Kidney (tissue), 14 donors: Measurements from ENCODE around the gene DHRS2. TPM values are rescaled to one million over a fixed set of nuclear protein-coding genes. Genes with fewer than 3 reads are reported as not detected.

ENCODE experiments used
- DNase-seq, 5 donors: peaks; one replicate each; pipeline ENCODE4 v3.0.0-alpha.2; 2013 to 2020
- FAIRE-seq: peaks from 2 replicates; lab custom pipeline; 2012; peaks lifted over from hg19 to GRCh38; lab: Jason Lieb, UNC
- H3K27ac ChIP-seq, 2 donors: one replicate each; pipeline ENCODE4 v1.7.0; 2013; ENCODE audit warnings: low read depth in 2 of 2, low read length in 2 of 2, inconsistent platforms in 1 of 2
- H3K27me3 ChIP-seq: one replicate; pipeline ENCODE4 v1.7.1; 2013; ENCODE audit warnings: low read length, inconsistent platforms; ENCODE audit not compliant: control insufficient read depth, insufficient read depth
- H3K36me3 ChIP-seq, 3 donors: one replicate each; pipeline versions ENCODE4 v1.7.0 to v1.7.1; 2013; ENCODE audit warnings: low read length in 3 of 3, control low read depth in 1 of 3, inconsistent platforms in 1 of 3; ENCODE audit not compliant: insufficient read depth in 3 of 3, control insufficient read depth in 2 of 3
- H3K4me1 ChIP-seq, 3 donors: one replicate each; pipeline versions ENCODE4 v1.7.0 to v1.7.1; 2013; ENCODE audit warnings: low read length in 3 of 3, inconsistent platforms in 1 of 3, low read depth in 1 of 3; ENCODE audit not compliant: control insufficient read depth in 2 of 3, insufficient read depth in 2 of 3
- H3K4me3 ChIP-seq, 3 donors: one replicate each; pipeline versions ENCODE4 v1.7.0 to v1.8.1; 2013; ENCODE audit warnings: low read length in 3 of 3, control low read depth in 1 of 3, inconsistent platforms in 1 of 3
- H3K9ac ChIP-seq, 3 donors: one replicate each; pipeline versions ENCODE4 v1.7.0 to v1.7.1; 2013; ENCODE audit warnings: low read length in 3 of 3, control low read depth in 1 of 3, inconsistent platforms in 1 of 3
- H3K9me3 ChIP-seq, 3 donors: one replicate each; pipeline versions ENCODE4 v1.7.0 to v1.7.1; 2013; ENCODE audit warnings: low read length in 3 of 3, control low read depth in 1 of 3, inconsistent platforms in 1 of 3; ENCODE audit not compliant: control insufficient read depth in 2 of 3, insufficient read depth in 1 of 3
- CTCF ChIP-seq: IDR thresholded peaks from 3 replicates; pipeline ENCODE4 v1.5.1; 2012; ENCODE audit warnings: mild to moderate bottlenecking, moderate library complexity, borderline replicate concordance; ENCODE audit not compliant: insufficient read depth; ENCODE audit errors: extremely low read depth
- intact Hi-C: fragments of 100-400 bp; cut with DNase I; formaldehyde crosslinking; loops from one replicate; pipeline ENCODE4 v1.11.1; 2022
- polyA plus RNA-seq: library from polyadenylated mRNA; stranded (reverse); fragments of 350-450 nt; fragmentation: Illumina TruSeq; extraction: RNeasy Lipid Tissue Mini Kit (QIAGEN cat#74804); gene quantifications from one replicate; pipeline ENCODE4 v1.2.3, GENCODE V29; 2014; ENCODE audit warnings: low read depth, low replicate concordance; ENCODE audit not compliant: insufficient read depth
- total RNA-seq: library from RNA; stranded (reverse); fragmentation: NEBNext Ultra II Directional; extraction: Animal tissue kit (Norgen Biotek cat#: 25700); gene quantifications from one replicate; pipeline ENCODE4 v1.2.1, GENCODE V29; 2021
- donor health status: control.
- donor health status: control.
- donor health status: control.
- donor health status: control.
- donor health status: control.
- donor health status: DM: yes; HTN: yes; CAD: no.
- donor health status: Normal renal cell carcinoma (clear cell type).

Gene DHRS2
- total and polyA plus RNA-seq, 2 donors from 2014 or later: 0.31 to 2.4 TPM

DNA sequence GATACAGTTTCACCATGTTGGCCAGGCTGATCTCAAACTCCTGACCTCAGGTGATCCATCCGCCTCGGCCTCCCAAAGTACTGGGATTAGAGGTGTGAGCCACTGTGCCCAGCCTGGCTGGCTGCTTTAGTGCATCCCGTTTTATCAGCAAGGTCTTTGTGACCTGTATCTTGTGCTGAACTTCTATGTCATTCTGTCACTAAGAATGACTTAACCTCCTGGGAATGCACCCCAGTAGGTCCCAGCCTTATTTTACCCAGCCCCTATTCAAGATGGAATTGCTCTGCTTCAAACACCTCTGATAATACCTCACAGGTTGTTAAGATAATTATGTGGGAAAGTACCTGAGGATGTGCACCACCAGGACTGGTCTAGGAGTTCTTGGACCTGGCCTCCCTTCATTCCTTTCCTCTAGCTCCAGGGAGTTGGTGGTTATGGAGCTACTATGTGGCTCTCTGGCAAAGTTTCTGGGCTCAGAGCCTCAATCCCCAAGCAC is 31.4 kb upstream of the DHRS2 start:
- no peak overlapping the region for H3K9ac ChIP-seq
- no peak for FAIRE-seq
- no peak overlapping the region for H3K27ac ChIP-seq
- H3K27me3 ChIP-seq: no peaks in the 10 kb centered on the region
- H3K9me3 ChIP-seq: no peaks in the 10 kb centered on the region
- DNase-seq: no peak
- no peaks in the 10 kb centered on the region for H3K36me3 ChIP-seq
- no peak overlapping the region for H3K4me3 ChIP-seq
- TF ChIP-seq CTCF: no peak
- H3K4me1 ChIP-seq: no peaks in the 10 kb centered on the region
- intact Hi-C loops: no loop called here

DNA sequence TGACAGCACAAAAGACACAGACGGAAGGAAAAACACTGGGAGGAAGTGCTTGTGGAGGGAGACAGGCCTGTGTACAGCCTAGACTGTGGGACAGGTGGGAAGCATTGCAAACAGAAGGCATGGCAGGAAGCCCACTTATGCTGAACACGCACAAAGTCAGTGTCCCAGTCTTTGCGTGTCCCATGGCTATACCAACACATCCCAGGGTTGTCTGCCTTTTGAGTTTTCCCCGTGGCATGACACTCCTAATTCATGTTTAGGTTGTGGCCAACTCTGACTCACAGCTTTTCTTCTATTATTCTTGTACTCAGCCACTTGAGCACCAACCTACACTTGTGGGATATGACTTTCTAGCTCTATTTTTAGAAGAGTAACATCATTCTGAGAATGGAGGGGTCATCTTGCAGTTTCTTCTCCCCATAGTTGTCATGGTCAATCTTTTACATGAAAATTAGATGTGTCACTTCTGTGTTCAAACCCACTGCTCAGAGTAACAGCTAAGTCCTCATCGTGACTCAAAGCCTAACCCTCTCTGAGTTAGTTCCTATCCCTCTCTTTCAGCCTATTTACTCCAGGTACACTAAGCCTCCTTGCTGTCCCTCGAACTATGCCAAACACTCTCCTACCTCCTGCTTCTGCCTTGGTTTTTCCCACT is 30.1 kb upstream of the DHRS2 start:
- no peak overlapping the region for H3K9ac ChIP-seq
- DNase-seq (no peak), FAIRE-seq (no peak)

GRCh38 chr14:23608454-23608853 is 27.7 kb upstream of the DHRS2 start:
- DNase-seq: no peak
- no peaks in the 10 kb centered on the region for H3K27me3 ChIP-seq
- no peak overlapping the region for H3K9ac ChIP-seq
- no peak overlapping the region for H3K27ac ChIP-seq
- H3K9me3 ChIP-seq: no peaks in the 10 kb centered on the region
- H3K4me3 ChIP-seq: no peak overlapping the region
- no peak for TF ChIP-seq CTCF
- no peaks in the 10 kb centered on the region for H3K4me1 ChIP-seq
- intact Hi-C loops: no loop called here
- H3K36me3 ChIP-seq: no peaks in the 10 kb centered on the region
- no peak for FAIRE-seq

More for the DNA sequence above, 30.1 kb upstream of the DHRS2 start:
- Histone ChIP-seq H3K9me3 (no peaks in the 10 kb centered on the region), H3K36me3 (no peaks in the 10 kb centered on the region), H3K27me3 (no peaks in the 10 kb centered on the region), H3K27ac (no peak overlapping the region), H3K4me3 (no peak overlapping the region), H3K4me1 (no peaks in the 10 kb centered on the region)
- intact Hi-C loops: no loop called here
- TF ChIP-seq CTCF: no peak
